Epithelial cell of proximal tubule (primary cell): ENCODE measurements around the gene PDLIM7. TPM values are rescaled to one million over a fixed set of nuclear protein-coding genes. Genes with fewer than 3 reads are reported as not detected.

Experiments used
- DNase-seq: peaks from one replicate; pipeline ENCODE4 v3.0.0-alpha.2; 2011; ENCODE audit warnings: low read depth
- H3K4me3 ChIP-seq: 2 replicates; pipeline ENCODE4 v1.5.1; 2011; ENCODE audit warnings: low read depth, mild to moderate bottlenecking, low read length
- CTCF ChIP-seq: conservative IDR thresholded peaks from 2 replicates; pipeline ENCODE4 v1.5.1; 2012; ENCODE audit warnings: low read depth, mild to moderate bottlenecking, low read length
- total RNA-seq: library from RNA; depleted of rRNA; stranded (reverse); fragments of >200 nt; gene quantifications from 2 replicates; pipeline ENCODE4 v1.2.3, GENCODE V29; 2015

PDLIM7 gene
- total RNA-seq, 1 donor from 2014 or later: 286 TPM

- no peak for DNase-seq
- TF ChIP-seq CTCF: peak; percentile 60
- peak overlapping the region; percentile 69 for H3K4me3 ChIP-seq
Observed at GRCh38 chr5:177455036-177455660, 42.3 kb downstream of the PDLIM7 start.

GRCh38 chr5:177454397-177455035 lies 42.9 kb downstream of the PDLIM7 start:
- peak overlapping the region; percentile 69 for H3K4me3 ChIP-seq
- DNase-seq: no peak
- peak; percentile 84 for TF ChIP-seq CTCF

GRCh38 chr5:177453852-177454396 lies 43.5 kb downstream of the PDLIM7 start:
- H3K4me3 ChIP-seq: peak overlapping the region; percentile 69
- no peak for TF ChIP-seq CTCF
- DNase-seq: no peak

GRCh38 chr5:177452688-177453638 lies 44.4 kb downstream of the PDLIM7 start:
- no peak overlapping the region for H3K4me3 ChIP-seq
- no peak for DNase-seq
- no peak for TF ChIP-seq CTCF

GRCh38 chr5:177450667-177451424 lies 46.6 kb downstream of the PDLIM7 start:
- no peak for DNase-seq
- TF ChIP-seq CTCF: no peak
- no peak overlapping the region for H3K4me3 ChIP-seq
